Gastroesophageal sphincter (tissue), 4 donors: ENCODE measurements around the gene NPS. TPM values are rescaled to one million over a fixed set of nuclear protein-coding genes. Genes with fewer than 3 reads are reported as not detected.

Experiments used
- ATAC-seq: fragments of 150-250 bp; one replicate; pipeline ENCODE4 v1.9.1; 2016; ENCODE audit warnings: mild to moderate bottlenecking, moderate library complexity
- H3K27ac ChIP-seq, 4 donors: fragments of 200-600 bp; sonication (generic) in 3 of 4; 1 replicate in 3 of 4; 2 replicates in 1 of 4; pipeline ENCODE4 v1.5.1; 2016 to 2019
- H3K27me3 ChIP-seq: fragments of 200-600 bp; sonication (generic); one replicate; pipeline ENCODE4 v1.5.1; 2019
- H3K36me3 ChIP-seq, 2 donors: fragments of 200-600 bp; sonication (generic); one replicate each; pipeline ENCODE4 v1.5.1; 2019; ENCODE audit warnings: control low read depth in 1 of 2
- H3K4me1 ChIP-seq, 3 donors: fragments of 200-600 bp; sonication (generic); 1 replicate in 2 of 3; 2 replicates in 1 of 3; pipeline ENCODE4 v1.5.1; 2016 to 2019; ENCODE audit warnings: control low read depth in 2 of 3
- H3K4me3 ChIP-seq, 2 donors: fragments of 200-600 bp; sonication (generic); one replicate each; pipeline ENCODE4 v1.5.1; 2019; ENCODE audit warnings: mild to moderate bottlenecking in 1 of 2, moderate library complexity in 1 of 2
- H3K9me3 ChIP-seq, 3 donors: fragments of 200-600 bp; sonication (generic); one replicate each; pipeline ENCODE4 v1.5.1; 2017 to 2019; ENCODE audit warnings: control low read depth in 2 of 3
- EP300 ChIP-seq: sonication (generic); formaldehyde crosslinking; IDR thresholded peaks from one replicate; pipeline ENCODE4 v1.6.1; 2017; ENCODE audit warnings: antibody characterized with exemption, mild to moderate bottlenecking
- POLR2A ChIP-seq, 2 donors: fragments of 450-650 bp; IDR thresholded peaks; one replicate each; pipeline ENCODE4 v1.6.1; 2017; ENCODE audit warnings: antibody characterized with exemption in 2 of 2, mild to moderate bottlenecking in 2 of 2, moderate library complexity in 1 of 2
- POLR2AphosphoS5 ChIP-seq: sonication (generic); formaldehyde crosslinking; IDR thresholded peaks from one replicate; pipeline ENCODE4 v1.6.1; 2017; ENCODE audit warnings: antibody characterized with exemption
- WGBS, 2 donors: methylation state at CpG; one replicate each; pipeline ENCODE4 v1.1.5; 2018; ENCODE audit warnings: low coverage in 1 of 2; 5-methylcytosine and 5-hydroxymethylcytosine counted together
- total RNA-seq, 4 donors: library from RNA; depleted of rRNA; stranded (reverse); fragments of >200 nt; gene quantifications; one replicate each; pipeline ENCODE4 v1.1.0, GENCODE V29; 2016
- TF ChIP-seq, protein P1 (sequence below), 4 experiments: fragments of 200-600 bp in 2 of 4; fragments of 450-650 bp in 2 of 4; sonication (generic) in 1 of 4; IDR thresholded peaks; one replicate each; pipeline ENCODE4 v1.5.1; 2017 to 2019; ENCODE audit warnings: antibody characterized with exemption in 4 of 4, mild to moderate bottlenecking in 2 of 4, moderate library complexity in 2 of 4

Gene NPS
- total RNA-seq, 4 donors from 2014 or later, result not detected

DNA sequence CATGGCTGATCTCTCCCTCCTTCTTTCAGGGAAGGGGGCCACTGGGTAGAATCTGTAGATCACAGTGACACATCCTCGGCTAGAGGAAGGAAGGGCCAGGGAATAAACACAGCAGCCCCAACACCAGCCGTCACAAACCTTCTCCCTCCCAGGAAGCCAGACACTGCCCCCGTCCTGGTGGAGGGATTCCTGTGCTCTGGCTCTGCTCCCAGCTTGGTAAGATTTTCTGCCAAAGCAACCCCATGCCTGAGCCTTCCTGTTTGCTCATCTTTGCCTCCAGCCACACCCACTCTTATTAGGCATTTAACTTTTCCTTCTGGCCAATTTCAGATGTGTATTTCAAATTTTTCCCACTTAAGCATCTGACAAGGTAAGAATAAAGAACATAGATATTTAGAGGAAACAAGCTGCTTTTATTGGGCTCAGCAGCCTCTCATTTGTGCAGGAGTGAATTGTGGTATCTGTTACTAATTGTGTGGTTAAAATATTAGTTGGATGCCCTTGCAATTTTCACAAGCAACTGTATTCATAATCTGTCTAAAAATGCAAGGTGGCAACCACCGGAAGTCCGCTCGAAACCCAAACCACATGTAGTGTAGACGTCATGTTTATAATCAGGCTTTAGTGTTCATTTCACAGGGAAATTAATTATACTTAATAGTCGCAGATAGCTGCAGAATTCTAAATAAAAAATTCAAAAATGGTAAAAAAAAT, 13.2 kb upstream of the NPS start:
- TF ChIP-seq EP300, result no peak
- TF ChIP-seq, protein P1, sequence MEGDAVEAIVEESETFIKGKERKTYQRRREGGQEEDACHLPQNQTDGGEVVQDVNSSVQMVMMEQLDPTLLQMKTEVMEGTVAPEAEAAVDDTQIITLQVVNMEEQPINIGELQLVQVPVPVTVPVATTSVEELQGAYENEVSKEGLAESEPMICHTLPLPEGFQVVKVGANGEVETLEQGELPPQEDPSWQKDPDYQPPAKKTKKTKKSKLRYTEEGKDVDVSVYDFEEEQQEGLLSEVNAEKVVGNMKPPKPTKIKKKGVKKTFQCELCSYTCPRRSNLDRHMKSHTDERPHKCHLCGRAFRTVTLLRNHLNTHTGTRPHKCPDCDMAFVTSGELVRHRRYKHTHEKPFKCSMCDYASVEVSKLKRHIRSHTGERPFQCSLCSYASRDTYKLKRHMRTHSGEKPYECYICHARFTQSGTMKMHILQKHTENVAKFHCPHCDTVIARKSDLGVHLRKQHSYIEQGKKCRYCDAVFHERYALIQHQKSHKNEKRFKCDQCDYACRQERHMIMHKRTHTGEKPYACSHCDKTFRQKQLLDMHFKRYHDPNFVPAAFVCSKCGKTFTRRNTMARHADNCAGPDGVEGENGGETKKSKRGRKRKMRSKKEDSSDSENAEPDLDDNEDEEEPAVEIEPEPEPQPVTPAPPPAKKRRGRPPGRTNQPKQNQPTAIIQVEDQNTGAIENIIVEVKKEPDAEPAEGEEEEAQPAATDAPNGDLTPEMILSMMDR (IDR thresholded peaks at IDR 0.05), result no peak
- no peak for TF ChIP-seq POLR2AphosphoS5
- TF ChIP-seq POLR2A (IDR thresholded peaks at IDR 0.05), result no peak
- no peaks in the 10 kb centered on the region for H3K9me3 ChIP-seq
- no peak overlapping the region for H3K27ac ChIP-seq
- no peaks in the 10 kb centered on the region for H3K4me1 ChIP-seq
- no peak for ATAC-seq
- peaks cover 6% of the 10 kb centered on the region for H3K27me3 ChIP-seq
- 51 to 80% methylated on average over 3 to 8 of the region's 8 CpGs for WGBS, 2 donors
- H3K4me3 ChIP-seq, result no peak overlapping the region
- no peaks in the 10 kb centered on the region for H3K36me3 ChIP-seq

DNA sequence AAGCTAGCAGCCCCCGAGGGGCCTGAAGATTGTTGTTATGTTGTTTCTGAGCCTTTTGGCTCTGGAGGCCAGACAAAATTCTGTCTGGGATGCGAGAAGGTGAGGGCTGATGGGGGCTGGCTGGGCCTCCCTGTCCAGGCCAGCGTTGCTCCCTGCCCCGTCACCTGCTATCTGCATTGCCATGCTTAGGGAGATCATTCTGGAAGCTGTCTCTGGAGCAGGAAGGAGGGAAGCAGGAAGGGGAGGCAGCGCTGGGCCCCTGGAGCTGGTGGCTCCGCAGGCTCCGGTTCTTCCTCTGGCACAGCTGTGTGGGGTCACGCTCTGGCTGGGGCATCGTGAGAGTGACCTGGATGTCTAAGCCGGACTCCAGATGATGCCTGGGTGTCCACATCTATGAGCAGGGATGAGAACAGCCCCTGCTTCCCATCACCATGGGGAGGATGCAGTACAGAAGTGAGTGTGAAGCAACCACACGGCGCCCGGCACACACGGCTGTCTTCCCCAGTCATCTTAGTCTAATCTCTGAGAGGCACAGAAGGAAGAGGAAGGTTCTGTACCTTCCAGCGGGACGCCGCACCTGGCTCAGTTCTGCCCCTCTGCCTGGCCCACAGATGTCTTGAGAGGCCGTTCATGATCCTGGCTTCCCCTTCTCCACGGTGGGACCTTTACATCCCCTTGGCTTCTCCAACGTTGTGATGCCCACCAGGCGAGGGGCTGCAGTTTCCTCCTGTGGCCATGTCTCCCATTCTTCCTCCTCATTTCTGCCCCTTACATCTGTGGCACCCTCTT, 11.9 kb upstream of the NPS start:
- no peak for ATAC-seq
- WGBS, 2 donors, result 77 to 89% methylated on average over 9 to 10 of the region's 21 CpGs
- Histone ChIP-seq H3K4me3 (no peak overlapping the region), H3K36me3 (no peaks in the 10 kb centered on the region), H3K27me3 (peaks cover 6% of the 10 kb centered on the region), H3K27ac (no peak overlapping the region), H3K4me1 (no peaks in the 10 kb centered on the region), H3K9me3 (no peaks in the 10 kb centered on the region)
- TF ChIP-seq EP300 (no peak), POLR2A (IDR thresholded peaks at IDR 0.05) (no peak), POLR2AphosphoS5 (no peak)
- TF ChIP-seq, protein P1 (IDR thresholded peaks at IDR 0.05), result no peak

DNA sequence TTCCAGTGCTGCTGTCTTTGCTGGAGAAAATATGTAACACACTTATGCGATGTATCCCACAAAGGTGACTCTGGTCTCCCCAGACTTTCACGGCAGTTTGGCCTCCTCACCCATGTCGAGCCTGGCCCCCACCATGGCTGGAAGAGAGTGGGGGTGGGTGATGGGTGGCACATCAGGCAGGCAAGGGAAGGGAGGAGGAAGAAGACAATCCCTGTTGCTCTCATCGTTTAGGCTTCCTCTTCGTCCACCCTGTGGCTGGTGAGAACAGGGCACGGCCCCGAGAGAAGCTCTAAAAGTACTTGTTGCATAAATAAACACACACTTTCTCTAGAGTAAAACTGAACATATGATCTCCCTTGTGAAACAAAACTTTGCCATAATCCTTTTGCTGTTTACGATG, 11.2 kb upstream of the NPS start:
- TF ChIP-seq POLR2AphosphoS5 (no peak), EP300 (no peak), POLR2A (IDR thresholded peaks at IDR 0.05) (no peak)
- TF ChIP-seq, protein P1 (IDR thresholded peaks at IDR 0.05), result no peak
- ATAC-seq, result no peak
- Histone ChIP-seq H3K27ac (no peak overlapping the region), H3K27me3 (peaks cover 6% of the 10 kb centered on the region), H3K4me3 (no peak overlapping the region), H3K9me3 (no peaks in the 10 kb centered on the region), H3K4me1 (no peaks in the 10 kb centered on the region), H3K36me3 (no peaks in the 10 kb centered on the region)
- 77 to 88% methylated on average over 1 to 5 of the region's 8 CpGs for WGBS, 2 donors

DNA sequence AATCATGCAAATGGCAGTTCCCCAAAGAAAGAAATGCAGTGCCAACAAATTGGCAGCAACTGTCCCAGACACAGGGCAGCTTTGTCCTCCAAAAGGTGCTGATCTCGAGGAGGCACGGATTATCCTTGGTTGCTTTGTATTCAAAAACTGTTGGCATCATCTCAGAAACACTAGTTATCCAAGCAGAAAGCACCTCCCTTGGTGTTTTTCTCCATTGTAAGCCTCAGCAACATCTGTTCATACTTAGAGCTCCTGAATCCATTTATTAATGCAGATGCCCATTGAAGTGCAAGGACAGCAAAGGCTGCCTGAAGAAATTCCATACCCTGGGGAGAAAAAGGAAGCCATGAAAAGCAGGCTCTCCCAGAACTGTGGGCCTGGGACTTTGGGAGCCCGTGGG, 1.1 kb upstream of the NPS start:
- 68 to 84% methylated on average over 3 of the region's 3 CpGs for WGBS, 2 donors
- no peaks in the 10 kb centered on the region for H3K4me1 ChIP-seq
- no peak for ATAC-seq
- TF ChIP-seq EP300, result no peak
- TF ChIP-seq POLR2A (IDR thresholded peaks at IDR 0.05), result no peak
- TF ChIP-seq, protein P1 (IDR thresholded peaks at IDR 0.05), result no peak
- no peak for TF ChIP-seq POLR2AphosphoS5
- peaks cover 0 to 36% (median 0%) of the 10 kb centered on the region in 3 donors for H3K9me3 ChIP-seq
- H3K27me3 ChIP-seq, result peaks cover 6% of the 10 kb centered on the region
- no peaks in the 10 kb centered on the region for H3K36me3 ChIP-seq
- H3K4me3 ChIP-seq, result no peak overlapping the region
- H3K27ac ChIP-seq, result no peak overlapping the region

DNA sequence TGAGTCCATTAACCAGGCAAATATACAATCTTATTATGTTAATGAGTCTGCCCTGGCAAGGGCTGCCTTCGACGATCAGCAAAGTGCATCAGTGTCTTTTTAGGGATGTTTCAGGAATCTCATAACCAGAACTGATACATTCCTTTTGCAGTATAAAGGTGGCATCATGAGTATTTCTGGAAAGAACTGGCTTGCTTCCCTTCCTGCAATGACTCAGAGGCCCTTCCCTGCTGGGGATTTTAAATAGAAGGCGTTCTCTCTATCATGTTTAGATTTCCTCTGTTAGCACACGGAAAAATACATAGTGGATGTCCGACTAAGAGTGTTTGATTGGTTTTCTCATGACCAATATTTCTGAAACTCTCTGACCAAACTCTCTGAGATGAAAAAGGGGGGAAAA, 1.8 kb downstream of the NPS start:
- no peak for ATAC-seq
- no peak overlapping the region for H3K4me3 ChIP-seq

More for the DNA sequence above, 1.8 kb downstream of the NPS start:
- TF ChIP-seq, protein P1 (IDR thresholded peaks at IDR 0.05), result no peak
- TF ChIP-seq EP300 (no peak), POLR2A (IDR thresholded peaks at IDR 0.05) (no peak), POLR2AphosphoS5 (no peak)
- Histone ChIP-seq H3K27ac (no peak overlapping the region), H3K9me3 (peaks cover 0 to 14% (median 0%) of the 10 kb centered on the region in 3 donors), H3K4me1 (no peaks in the 10 kb centered on the region), H3K27me3 (peaks cover 20% of the 10 kb centered on the region), H3K36me3 (no peaks in the 10 kb centered on the region)
- WGBS, 2 donors, result 54 to 63% methylated on average over 4 to 5 of the region's 5 CpGs
